KMS-11 (cell line): ENCODE measurements around the gene MYOM3.

Source experiments
- H2AFZ ChIP-seq: fragments of 200-600 bp; sonication (generic); 2 replicates; pipeline ENCODE4 v1.6.1; 2016; ENCODE audit warnings: antibody characterized with exemption, mixed run types, low read depth
- H3K27ac ChIP-seq: fragments of 200-600 bp; sonication (generic); 2 replicates; pipeline ENCODE4 v1.6.1; 2016; ENCODE audit warnings: mild to moderate bottlenecking, mixed run types
- H3K27me3 ChIP-seq: fragments of 200-600 bp; sonication (generic); 2 replicates; pipeline ENCODE4 v1.6.1; 2017; ENCODE audit warnings: mild to moderate bottlenecking, low read depth, mixed run types, moderate library complexity; ENCODE audit not compliant: insufficient read depth
- H3K36me3 ChIP-seq: fragments of 200-600 bp; sonication (generic); 2 replicates; pipeline ENCODE4 v1.6.1; 2017; ENCODE audit warnings: mild to moderate bottlenecking, mixed run types; ENCODE audit not compliant: insufficient read depth
- H3K4me1 ChIP-seq: fragments of 200-600 bp; sonication (generic); 2 replicates; pipeline ENCODE4 v1.6.1; 2016; ENCODE audit warnings: mild to moderate bottlenecking, low read depth, mixed run types; ENCODE audit not compliant: poor library complexity, severe bottlenecking
- H3K4me2 ChIP-seq: fragments of 200-600 bp; sonication (generic); 2 replicates; pipeline ENCODE4 v1.7.0; 2016; ENCODE audit warnings: mild to moderate bottlenecking, mixed run types
- H3K4me3 ChIP-seq: fragments of 200-600 bp; sonication (generic); IDR thresholded peaks from 2 replicates; pipeline ENCODE4 v1.6.1; 2017; ENCODE audit warnings: low read depth, low read length, mixed read lengths; ENCODE audit not compliant: insufficient read depth
- H3K79me2 ChIP-seq: fragments of 200-600 bp; sonication (generic); 2 replicates; pipeline ENCODE4 v1.6.1; 2016; ENCODE audit warnings: low read depth, mixed run types; ENCODE audit not compliant: insufficient read depth
- H3K9ac ChIP-seq: fragments of 200-600 bp; sonication (generic); 2 replicates; pipeline ENCODE4 v1.6.1; 2016; ENCODE audit warnings: mild to moderate bottlenecking, mixed run types
- H4K20me1 ChIP-seq: fragments of 200-600 bp; sonication (generic); 2 replicates; pipeline ENCODE4 v1.6.1; 2016; ENCODE audit warnings: mild to moderate bottlenecking, mixed run types; ENCODE audit not compliant: insufficient read depth
- CTCF ChIP-seq: fragments of 200-600 bp; sonication (generic); conservative IDR thresholded peaks from 2 replicates; pipeline ENCODE4 v1.6.1; 2017; ENCODE audit warnings: low read depth, mild to moderate bottlenecking, antibody characterized with exemption, low read length, moderate library complexity, mixed read lengths

MYOM3 gene

GRCh38 chr1:24021403-24022266 lies 90.3 kb downstream of the MYOM3 start:
- Histone ChIP-seq H3K27me3 (no peaks in the 10 kb centered on the region), H3K4me1 (no peaks in the 10 kb centered on the region), H2AFZ (no peak overlapping the region), H3K4me3 (no peak overlapping the region), H3K9ac (no peak overlapping the region), H3K4me2 (no peak overlapping the region), H3K79me2 (no peaks in the 10 kb centered on the region), H4K20me1 (no peaks in the 10 kb centered on the region), H3K36me3 (no peaks in the 10 kb centered on the region), H3K27ac (no peak overlapping the region)
- TF ChIP-seq CTCF: no peak

GRCh38 chr1:24020470-24020869 lies 91.5 kb downstream of the MYOM3 start:
- H3K27ac ChIP-seq: no peak overlapping the region
- no peak overlapping the region for H3K9ac ChIP-seq
- H3K27me3 ChIP-seq: no peaks in the 10 kb centered on the region
- H2AFZ ChIP-seq: no peak overlapping the region
- no peak overlapping the region for H3K4me3 ChIP-seq
- H3K4me2 ChIP-seq: no peak overlapping the region
- H3K4me1 ChIP-seq: no peaks in the 10 kb centered on the region
- H3K79me2 ChIP-seq: no peaks in the 10 kb centered on the region
- no peak for TF ChIP-seq CTCF
- H3K36me3 ChIP-seq: no peaks in the 10 kb centered on the region
- H4K20me1 ChIP-seq: no peaks in the 10 kb centered on the region

- Histone ChIP-seq H3K27ac (no peak overlapping the region), H3K27me3 (no peaks in the 10 kb centered on the region), H3K4me2 (no peak overlapping the region), H3K9ac (no peak overlapping the region), H2AFZ (no peak overlapping the region), H3K79me2 (no peaks in the 10 kb centered on the region), H4K20me1 (no peaks in the 10 kb centered on the region), H3K4me1 (no peaks in the 10 kb centered on the region), H3K36me3 (no peaks in the 10 kb centered on the region), H3K4me3 (no peak overlapping the region)
- TF ChIP-seq CTCF: no peak
Measured at GRCh38 chr1:24020025-24020424, 91.9 kb downstream of the MYOM3 start.

GRCh38 chr1:24018611-24019580 lies 93.0 kb downstream of the MYOM3 start:
- no peak for TF ChIP-seq CTCF
- Histone ChIP-seq H3K27ac (no peak overlapping the region), H3K79me2 (no peaks in the 10 kb centered on the region), H4K20me1 (no peaks in the 10 kb centered on the region), H3K4me1 (no peaks in the 10 kb centered on the region), H3K27me3 (no peaks in the 10 kb centered on the region), H3K4me3 (no peak overlapping the region), H3K36me3 (no peaks in the 10 kb centered on the region), H2AFZ (no peak overlapping the region), H3K9ac (no peak overlapping the region), H3K4me2 (no peak overlapping the region)
